NCI-H2107 treated with DMSO at 0.1 percent for 48 hours (cell line): ENCODE results near the gene LEKR1.

Experiments
- DNase-seq: peaks from one replicate; lab custom pipeline; 2025; ENCODE audit not compliant: unreplicated experiment; lab: John Stamatoyannopoulos, UW

LEKR1 gene

DNA sequence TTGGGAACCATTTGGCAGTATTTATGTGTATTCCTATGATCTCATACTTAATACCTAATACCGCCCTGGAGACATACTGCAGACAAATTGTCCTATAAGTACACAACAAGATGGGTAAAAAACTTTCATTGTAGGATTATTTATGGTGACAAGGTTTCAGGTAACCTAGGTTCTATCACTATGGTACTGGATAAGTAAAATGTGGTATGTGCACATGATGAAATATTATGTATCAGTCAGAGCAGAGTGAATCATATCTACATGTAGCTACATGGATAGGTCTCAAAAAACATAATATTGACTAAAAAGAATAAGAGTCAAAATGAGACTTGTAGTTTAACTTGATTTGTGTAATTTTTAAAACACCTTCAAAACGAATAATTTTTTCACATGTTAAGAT, 147.8 kb downstream of the LEKR1 start:
- no peak for DNase-seq

DNA sequence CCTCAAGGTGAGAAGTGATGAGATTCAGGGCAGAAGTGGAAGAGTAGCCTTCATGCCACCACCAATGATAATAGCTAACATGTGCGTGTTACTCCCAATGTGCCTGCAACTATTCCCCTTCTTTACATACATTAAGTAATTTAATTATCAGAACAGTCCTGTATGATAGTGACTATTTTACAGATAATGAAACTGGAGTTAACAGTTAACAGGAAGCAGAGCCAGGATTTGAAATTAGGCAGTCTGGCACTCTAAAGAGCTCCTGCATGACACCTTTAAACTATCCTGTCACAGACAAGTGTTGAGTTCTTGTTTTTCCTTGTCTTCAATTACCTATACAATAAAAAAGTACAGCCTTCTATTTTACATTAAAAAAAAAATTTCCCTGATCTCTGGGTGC, 148.8 kb downstream of the LEKR1 start:
- no peak for DNase-seq

DNA sequence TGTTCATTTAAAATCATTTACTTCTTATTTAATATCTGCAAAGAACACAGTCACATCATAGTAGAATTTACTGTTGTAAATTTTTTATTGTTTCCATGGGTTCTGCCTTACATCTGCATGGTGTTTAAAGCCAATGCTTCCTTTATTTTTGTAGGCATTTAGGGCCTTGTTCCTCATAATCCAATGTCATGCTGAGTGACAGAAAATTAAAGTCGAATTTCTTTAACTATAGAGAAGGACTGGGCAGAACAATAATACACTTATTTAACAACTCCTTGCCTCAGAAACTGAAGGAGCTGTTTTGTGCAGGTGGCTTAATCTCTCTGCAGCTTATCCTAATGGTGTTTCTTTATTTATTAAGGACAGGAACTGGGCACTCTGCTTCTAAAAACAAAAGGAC, 149.6 kb downstream of the LEKR1 start:
- no peak for DNase-seq

DNA sequence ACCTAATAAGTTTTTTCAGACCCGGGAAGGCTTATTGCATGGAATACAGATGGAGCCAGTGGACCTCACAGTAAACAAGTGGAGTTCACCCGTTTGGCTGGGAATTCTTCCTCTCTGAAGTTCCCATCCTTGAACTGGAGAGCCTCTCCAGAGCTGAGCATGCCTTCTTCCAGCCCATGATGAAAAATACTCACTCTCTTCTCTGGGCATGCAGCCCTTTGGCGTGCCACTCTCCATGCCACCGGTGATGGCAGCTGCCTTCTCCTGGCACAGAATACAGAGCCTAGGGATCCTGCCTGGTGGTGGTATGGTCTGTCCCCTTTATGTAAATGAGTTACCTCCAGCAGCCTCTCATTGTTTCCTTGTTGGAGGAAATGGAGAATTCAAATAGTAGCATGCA, 150.8 kb downstream of the LEKR1 start:
- DNase-seq, result no peak

DNA sequence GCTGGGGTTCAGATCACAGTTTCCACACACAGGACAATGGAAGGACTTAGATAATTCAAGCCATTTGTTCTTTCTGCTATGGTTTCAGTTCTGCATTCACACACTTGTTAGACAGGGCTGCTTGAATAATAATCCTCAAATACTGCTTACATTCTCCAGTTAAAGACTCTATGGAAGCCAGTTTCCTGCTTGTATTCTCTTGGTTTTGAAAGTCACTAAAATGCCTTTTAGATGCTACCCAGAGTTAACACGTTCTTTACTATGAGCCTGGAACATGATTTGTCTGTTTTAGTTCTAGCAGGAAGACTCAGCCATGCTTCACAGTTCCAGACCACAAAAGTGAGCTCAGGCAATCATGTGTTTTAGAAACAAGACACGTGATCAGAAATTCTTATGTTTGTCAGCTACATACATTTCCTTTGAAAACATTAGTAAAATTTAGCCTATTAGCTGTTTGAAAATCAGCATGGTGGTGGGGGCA, 152.4 kb downstream of the LEKR1 start:
- DNase-seq, result no peak

DNA sequence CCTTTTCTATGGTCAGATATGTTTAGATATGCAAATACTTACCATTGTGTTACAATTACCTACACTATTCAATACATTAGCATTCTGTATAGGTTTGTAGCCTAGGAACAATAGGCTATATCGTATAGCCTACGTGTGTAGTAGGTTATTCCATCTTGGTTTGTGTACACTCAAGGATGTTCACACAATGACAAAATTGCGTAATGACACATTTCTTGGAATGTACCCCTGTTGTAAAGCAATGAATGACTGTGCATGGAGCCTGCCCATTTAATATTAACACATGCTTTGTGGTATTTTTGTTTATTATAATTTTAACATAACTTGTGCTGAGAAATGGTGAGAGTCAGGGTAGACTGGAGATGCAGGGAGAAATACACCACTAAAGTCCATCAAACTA, 154.9 kb downstream of the LEKR1 start:
- DNase-seq, result no peak

DNA sequence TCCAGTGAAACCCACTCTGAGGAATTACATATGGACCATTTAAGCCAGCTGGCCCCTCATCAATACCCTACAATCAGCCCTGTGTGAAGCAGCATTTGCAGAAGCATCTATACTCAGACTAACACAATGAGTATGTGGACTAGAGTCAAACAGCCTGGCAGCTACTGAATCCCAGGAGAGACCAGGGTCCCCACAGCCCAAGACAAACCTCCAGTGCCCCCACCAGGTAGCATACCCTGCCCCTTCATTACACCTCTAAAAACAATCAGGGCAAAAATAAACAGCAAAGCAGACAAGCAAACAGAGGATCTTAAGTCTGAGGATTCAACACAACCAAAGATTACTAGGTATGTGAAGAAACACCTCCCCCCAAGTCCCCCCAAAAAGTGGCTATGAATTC, 157.4 kb downstream of the LEKR1 start:
- DNase-seq, result no peak

DNA sequence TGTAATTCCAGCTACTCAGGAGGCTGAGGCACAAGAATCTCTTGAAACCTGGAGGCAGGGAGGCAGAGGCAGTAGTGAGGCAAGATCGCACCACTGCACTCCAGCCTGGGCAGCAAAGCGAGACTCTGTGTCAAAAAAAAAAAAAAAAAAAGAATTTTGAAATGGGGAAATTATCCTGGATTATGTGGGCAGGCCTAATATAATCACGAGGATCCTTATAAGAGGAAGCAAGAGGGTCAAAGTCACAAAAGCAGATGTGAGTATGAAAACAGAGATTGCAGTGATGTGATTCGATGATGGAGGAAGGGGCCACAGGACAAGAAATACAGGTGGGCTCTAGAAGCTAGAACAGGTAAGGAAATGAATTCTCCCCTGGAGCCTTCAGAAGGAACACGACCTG, 159.6 kb downstream of the LEKR1 start:
- DNase-seq, result no peak

DNA sequence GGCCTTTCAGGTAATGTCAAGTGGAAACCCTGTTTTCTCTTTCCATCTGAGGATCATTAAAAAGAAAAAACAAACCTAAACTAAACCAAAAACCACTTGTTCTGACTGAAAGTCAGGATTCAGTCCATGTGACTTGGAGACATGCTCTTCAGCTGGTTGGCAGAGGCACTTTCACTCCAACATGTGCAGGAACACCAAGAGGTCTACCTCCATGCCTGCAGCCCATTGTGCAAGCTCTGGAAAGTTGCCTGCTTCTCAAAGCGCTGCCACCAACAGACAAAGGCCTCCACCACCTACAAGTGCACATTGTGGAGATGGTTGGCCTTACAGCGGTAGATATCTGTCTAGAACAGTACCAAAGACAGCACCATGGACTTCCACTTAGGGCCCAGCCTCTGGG, 161.8 kb downstream of the LEKR1 start:
- no peak for DNase-seq

DNA sequence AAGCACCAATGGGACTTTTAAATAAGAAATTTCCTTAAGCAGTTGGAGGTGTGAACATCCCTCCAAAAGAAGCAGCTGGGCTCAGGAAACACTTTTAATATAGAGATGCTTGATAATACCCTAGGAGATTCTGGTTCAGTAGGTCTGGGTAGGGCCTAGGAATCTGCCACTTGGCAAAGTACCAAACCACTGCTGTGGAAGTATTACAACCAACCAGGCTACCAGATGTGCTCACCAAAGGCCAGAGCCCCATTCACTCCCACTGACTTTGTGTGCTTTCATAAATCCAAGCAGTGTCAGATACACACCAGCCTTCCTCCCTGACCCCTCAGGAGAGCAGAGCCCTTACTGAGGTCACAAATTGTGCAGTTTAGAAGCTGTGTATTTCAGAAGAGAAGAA, 171.2 kb downstream of the LEKR1 start:
- DNase-seq, result no peak

DNA sequence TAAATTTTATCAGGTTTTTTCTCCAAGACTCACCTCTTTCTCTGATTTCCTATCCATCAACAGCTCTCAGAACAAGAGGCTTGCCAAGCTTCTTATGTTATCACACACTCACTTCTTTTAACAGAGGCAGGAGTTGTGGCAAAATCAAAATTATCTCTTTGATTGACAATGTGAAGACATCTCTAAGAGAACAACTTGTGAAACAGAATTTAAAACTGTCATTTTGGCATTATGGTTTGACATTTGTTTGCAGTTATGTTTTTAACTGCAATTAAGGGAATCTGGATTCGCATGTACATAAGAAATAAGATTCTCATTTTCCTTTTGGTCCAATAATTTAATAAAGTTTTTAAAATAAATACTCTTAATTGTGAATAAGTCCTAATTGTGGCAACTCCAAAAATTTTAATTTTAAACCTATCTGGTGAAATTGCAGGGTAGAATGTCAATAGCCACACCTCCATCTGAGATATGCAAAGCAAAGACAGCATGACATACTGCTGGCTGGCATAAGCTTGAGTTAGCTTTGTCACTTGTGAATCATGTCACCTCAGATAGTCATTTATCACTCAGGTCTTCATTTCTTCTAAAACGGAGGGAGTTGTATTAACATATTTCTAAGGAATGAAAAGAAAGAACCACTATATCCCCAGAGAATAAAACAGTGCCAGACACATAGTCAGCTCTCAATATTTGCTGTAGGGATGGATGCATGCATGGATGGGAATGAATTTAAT, 175.2 kb downstream of the LEKR1 start:
- no peak for DNase-seq

DNA sequence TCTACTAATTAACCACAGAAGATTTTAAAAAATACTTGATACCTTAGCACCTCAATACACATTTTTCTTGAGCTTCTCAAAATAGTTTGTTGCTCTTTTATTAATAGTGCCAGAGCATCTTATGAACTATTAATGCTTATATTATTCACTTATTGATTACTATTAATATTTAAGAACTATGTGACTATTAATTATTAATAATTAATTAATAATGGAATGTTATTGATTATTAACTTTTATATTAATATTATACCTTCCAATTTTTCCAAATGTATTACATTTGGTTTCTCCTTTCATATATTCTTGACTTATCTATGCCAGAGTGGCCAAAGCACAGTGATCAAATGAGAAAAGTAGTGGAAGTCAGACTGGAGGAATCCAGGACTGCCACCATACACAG, 195.5 kb downstream of the LEKR1 start:
- DNase-seq, result no peak

DNA sequence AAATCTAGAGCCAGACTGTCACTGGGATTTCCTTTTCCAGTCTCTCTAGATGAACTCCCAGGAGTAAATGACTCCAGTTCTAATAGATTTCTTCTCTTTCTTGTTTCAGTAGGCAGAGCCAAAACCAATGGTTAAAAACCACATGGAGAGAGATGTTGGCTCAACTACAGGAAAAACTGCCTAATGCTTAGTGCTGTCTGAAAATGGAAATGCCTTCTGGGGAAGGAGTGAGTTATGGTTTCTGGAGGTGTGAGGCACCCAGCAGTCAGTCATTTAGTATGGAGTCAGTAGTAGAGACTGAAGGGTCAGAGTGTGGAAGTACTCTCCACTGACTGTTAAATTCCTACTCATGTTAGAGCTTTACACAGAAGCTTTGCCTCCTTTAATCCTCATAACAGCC, 197.1 kb downstream of the LEKR1 start:
- no peak for DNase-seq

DNA sequence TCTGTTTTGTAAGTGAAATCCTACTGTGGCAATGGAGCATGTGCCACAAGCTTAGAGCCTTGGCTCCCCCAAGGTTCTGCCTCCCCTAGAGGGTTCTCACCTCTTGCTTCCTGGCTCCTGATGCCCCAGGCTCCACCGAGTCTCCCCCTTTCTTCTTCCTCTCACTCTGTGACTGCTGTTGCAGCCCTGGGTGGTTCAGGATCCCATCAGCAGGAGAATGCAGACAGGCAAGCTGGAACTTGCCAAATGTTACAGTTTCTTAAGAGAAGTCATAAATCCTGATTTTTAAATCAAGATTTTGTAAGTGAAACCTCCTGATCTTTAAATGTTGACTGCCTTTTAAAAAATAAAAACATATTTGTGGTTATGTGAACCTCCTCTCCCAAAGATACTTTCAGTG, 199.9 kb downstream of the LEKR1 start:
- no peak for DNase-seq

DNA sequence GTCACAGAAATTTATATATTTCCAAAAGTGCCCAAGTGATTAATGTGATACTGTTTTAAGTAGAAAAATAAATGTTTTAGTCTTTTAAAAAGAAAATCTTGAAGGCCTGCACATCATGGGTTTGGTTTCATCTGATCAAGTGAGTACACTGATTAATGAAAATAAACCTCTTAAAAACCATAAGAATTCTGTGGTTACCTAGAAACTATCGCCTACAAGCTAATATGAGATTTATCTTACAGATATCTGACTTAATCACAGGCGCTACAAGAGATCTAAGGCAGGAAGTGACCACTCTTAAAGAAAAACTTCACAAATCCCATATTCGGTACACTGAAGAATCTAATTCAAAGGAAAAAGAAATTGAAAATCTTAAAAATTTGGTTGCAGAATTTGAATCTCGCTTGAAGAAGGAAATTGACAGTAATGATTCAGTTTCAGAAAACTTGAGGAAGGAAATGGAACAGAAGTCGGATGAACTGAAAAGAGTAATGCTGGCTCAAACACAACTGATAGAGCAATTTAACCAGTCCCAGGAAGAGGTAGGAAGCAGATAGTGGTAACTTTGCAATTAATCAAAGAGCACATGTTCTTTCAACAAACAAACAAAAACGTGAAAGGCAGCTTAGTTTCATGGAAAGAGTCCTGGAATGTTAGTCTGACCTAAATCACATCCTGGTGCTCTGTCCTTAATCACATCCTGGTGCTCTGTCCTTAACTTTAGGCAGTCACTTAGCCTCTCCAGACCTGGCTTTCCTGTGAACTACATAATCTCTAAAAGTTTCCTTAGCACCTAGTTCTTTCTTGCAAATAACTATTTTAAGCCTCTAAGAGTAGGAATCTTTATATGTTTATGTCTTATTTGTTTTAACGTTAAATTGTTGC, 201.9 kb downstream of the LEKR1 start:
- no peak for DNase-seq

DNA sequence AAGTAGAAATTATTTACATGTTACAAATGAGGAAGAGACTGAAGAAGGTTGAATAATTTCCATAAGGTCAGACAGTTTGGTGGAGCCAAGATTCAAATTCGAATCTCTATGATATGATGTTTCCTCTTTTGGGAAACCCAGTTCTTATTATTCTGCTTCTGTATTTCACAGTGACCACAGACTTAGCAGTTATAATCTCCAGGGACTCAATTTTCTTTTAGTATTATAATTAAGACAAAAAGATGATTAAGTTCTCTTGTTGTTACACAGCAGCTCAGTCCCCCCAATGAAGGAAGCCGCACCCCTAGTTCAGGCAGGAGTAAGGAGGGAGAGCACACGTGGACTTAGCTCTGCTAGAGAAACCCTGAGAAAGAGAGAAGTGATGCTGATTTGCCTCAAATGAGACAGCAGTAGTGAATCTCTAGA, 203.2 kb downstream of the LEKR1 start:
- DNase-seq, result no peak

DNA sequence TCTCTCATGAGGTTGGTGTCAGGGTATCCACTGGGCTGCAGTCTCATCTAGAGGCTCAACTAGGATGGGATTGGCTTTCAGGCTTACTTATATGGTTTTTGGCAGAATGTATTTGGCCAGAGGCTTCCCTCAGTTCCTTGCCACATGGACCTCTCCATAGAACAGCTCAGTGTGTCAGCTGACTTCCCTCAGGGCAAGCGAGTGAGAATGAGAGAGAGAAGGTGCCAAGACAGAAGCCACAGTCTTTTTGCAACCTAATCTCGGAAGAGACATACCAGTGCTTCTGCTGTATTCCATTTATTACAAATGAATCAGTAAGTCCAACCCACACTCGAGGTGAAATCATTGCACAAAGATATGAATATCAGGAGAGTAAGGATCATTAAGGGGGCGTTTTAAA, 204.6 kb downstream of the LEKR1 start:
- no peak for DNase-seq

DNA sequence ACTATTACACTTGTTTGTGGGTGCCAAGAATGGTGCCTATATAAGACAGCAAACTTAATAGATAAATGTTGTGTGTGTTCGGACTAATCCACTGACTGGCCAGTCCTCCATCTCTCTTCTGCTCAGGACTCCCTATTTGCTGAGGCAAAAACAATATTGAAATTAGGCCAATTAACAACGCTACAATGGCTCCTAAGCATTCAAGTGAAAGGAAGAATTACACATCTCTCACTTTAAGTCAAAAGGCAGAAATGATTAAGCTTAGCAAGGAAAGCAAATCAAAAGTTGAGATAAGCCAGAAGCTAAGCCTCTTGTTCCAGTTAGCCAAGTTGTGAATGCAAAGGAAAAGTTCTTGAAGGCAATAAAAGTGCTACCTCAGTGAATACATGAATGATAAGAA, 206.8 kb downstream of the LEKR1 start:
- no peak for DNase-seq

DNA sequence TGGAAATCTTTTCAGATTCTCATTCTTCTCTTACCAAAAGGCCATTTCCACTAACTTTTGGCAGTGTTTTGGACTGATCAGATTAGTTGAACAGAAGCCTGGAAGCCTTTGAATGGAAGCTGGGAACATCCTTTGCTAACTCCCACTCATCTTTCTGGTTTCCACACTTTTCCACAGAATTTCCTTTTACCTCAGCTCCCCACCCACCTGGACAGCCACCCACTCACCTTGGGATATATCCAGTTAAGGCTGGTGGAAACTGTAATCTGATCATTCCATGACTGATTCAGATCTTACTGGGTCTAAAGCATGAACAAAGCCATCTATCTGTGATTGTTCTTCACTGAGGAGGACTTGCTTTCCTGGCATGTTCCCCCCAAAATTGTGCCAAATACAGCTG, 214.3 kb downstream of the LEKR1 start:
- no peak for DNase-seq

DNA sequence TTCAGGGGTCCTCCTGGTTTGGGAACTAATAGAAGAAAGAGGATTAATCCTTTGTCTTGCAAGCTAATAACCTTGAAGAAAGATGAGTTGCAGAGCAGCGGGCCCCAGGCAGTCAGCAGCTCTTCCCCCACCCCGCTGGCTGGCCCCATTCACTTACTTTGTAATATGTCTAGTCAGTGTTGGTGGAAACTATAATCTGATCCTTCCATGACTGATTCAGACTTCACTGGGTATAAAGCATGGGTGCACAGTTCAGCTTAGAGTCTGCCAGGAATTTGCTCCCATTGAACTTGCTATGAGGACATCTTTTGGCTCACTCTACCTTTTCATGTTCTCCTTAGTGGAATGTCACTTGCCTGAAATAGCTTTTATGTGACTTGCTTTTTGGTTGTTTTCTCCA, 216.1 kb downstream of the LEKR1 start:
- DNase-seq, result no peak

DNA sequence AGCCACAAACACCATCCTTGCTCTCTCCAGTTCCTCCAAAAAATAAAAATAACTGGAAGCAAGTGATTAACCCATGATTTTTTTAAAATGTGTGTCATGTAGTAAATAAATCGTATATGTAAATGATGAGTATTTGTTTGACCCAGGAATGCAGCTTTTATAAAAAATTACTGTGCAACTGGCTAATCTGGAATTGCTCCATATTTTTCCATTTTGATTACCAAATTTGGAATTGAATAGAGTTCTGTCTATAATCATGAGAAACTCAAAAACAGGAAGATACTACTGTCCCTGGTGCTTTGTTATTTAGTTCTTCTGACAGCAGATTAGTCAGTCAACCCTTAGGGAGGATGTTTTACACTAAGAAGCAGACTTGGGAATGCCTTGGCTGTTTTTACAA, 217.6 kb downstream of the LEKR1 start:
- DNase-seq, result no peak

DNA sequence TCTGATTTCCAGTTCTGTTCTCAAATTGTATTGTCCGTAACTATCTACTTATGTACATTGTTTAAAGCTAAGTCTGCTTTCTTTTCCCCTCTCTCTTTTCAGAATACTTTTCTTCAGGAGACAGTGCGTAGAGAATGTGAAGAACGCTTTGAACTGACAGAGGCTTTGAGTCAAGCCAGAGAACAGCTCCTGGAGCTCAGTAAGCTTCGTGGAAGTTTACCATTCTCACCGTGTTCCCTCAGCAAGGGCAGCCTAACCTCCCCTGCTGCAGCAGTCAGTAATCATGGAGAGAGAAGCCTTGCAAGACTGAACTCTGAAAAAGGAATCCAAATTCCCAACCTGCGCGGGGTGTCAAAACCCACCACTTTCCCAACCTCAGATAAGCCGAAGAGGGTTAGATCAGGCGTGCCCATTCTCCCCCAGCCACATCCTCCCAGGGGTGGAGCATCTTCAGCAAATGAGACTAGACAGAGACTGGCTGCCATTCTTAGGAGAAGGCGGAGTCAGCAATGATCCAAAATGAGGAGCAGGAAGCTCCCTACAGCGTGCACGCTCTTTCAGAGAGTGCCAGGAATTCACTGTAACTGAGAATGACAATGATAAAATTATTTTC, 219.2 kb downstream of the LEKR1 start:
- DNase-seq, result no peak
